Activated gamma-delta T cell treated with anti-CD3 and anti-CD28 coated beads, Interleukin-2, amount 50 U/mL, for 16 hours (primary cell): Measurements from ENCODE around the gene NXPH1.
"Not testable (repeated sequence)": the region's sequence is repeated elsewhere in the genome, so short reads cannot be mapped to it uniquely, and the experiment has no call there.

Experiments
- DNase-seq: peaks from one replicate; pipeline ENCODE4 v3.0.0-alpha.2; 2020; ENCODE audit warnings: low read depth

Gene NXPH1

DNA sequence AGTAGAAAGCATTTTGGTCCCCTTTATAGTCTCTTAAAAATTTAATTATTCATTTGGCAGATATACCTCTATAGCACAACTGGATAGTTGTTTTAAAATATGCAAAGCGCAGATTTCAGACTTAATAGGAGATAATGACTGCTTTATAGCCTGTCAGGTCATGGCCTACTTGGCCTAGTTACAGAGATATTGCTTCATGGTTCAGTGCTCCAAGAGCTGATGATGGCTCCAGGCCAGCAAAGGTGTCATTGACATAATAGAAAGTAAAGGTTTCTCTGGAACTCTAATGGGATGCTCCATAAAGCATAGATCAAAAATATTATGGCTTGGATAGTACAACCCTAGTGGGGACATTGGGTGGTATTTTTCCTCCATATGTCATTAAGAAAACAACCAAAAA, 285.7 kb downstream of the NXPH1 start:
- no peak for DNase-seq

DNA sequence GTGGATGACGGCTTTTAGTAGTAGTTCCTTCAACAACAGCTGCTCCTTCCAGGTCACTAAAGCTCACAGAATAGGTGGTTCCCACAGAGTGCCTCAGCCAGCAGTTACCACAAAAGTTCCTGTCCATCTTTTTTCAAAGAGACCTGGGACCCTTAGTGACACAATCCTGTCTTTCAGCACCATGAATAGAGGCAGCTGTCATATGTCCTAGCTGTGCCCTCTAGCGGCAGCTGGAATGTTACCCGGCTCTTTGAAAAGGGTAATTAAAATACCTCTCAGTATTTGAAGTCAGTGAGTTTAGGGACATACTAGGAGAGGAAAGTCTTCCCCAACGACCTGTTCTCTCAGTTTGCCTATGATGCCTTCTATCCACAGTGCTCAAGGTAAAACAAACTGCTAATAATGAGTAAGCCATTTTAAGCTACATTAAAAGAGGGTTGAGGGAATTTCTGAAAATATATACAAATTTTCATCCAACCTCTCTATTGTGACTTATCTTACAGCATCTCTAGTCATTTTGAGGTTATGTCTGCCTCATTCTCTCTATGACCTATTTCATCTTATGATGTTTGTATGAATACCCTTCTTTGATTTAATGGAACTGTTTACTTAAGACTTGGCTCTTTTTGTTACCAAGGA, 290.8 kb downstream of the NXPH1 start:
- DNase-seq = no peak

DNA sequence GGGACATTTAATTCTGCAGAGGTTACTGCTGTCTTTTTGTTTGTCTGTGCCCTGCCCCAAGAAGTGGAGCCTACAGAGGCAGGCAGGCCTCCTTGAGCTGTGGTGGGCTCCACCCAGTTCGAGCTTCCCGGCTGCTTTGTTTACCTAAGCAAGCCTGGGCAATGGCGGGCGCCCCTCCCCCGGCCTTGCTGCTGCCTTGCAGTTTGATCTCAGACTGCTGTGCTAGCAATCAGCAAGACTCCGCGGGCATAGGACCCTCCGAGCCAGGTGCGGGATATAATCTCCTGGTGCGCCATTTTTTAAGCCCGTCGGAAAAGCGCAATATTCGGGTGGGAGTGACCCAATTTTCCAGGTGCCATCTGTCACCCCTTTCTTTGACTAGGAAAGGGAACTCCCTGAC, 298.3 kb downstream of the NXPH1 start:
- DNase-seq = not testable (repeated sequence)

DNA sequence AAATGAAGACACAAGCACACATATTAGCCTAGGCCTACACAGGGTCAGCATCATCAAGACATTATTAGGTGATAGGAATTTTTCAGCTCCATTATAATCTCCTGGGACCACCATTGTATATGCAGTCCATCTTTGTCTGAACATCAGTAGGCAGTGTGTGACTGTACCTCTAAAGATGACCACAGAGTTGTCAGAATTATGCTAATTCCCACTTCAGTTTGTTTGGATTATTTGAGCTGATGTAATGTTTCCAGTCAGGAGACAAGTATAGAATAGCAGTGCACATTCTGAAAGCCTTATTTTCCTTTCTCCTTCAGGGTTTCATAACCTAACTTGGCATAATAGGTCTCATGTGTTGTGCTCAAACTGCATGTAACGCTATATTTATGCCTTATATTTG, 306.4 kb downstream of the NXPH1 start:
- no peak for DNase-seq

DNA sequence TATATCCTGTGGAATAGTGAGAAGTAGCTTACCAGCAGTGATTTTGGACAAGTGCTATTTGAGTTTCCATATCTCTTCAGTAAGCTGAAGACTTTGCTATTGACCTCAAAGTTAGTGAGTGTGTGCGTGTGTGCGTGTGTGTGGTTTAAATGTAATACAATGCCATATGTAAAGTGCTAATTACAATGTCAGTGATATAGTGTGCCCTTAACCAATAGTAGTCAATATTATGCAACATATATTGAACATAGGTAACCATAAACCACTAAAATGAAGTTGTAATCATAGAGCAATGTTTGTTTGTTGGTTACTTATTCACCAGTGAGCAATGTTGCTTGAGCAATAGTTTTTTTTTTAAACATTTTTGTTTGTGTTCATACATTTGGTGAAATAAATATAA, 309.4 kb downstream of the NXPH1 start:
- DNase-seq = no peak

DNA sequence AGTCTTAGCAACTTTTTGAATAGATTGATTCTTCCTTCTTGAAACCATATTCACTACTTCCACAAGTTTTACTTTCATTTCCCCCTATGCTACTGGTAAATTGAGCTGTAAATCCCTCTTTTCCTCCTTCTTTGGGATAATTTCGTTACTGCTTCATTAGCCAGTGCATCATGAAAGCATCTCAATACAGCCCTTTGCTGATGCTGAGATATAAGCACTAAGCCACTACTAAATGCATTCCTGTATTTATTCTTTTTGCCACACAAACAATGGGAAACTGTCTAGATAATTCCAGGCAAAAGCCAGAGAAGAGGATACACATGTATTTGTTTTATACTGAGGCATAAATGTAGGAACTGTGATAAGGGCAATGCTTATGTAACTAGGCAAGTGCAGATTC, 313.9 kb downstream of the NXPH1 start:
- no peak for DNase-seq

DNA sequence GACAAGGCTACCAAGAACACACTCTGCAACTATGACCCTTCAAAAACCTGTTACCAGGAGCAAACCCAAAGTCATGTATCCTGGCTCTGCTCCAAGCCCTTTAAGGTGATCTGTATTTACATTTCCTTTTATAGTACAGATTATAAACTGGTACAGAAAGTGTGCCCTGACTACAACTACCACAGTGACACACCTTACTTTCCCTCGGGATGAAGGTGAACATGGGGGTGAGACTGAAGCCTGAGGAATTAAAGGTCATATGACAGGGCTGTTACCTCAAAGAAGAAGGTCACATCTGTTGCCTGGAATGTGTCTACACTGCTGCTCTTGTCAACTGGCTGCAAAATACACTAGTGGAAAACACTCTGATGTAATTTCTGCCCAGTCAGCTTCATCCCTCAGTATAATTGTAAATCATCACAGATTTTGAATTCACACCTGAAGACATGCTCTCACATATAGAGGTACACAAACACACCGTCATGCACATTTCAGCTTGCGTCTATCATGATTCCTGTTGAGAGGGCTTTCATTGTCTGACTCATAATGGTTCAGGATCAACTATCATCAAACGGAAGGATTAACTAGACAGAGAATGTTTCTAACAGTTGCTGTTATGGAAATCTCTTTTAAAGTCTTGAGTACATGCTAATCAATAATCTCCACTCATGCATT, 318.3 kb downstream of the NXPH1 start:
- DNase-seq = no peak

DNA sequence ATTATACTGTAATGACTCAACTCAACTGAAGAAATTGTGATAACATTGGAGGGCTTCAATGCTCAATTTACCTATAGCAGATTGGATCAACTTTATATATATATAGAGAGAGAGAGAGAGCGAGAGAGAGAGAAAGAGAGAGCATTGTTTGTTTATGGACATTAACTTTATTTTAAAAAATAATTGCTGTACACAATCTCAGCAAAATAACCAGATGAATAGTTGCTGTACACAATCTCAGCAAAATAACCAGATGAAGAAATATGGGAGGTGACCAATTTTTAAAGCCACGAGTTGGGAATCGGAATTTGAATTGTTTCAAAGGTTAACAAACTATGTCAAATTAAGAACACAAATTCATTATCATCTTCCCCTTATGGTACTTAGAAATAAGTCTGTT, 319.9 kb downstream of the NXPH1 start:
- no peak for DNase-seq

DNA sequence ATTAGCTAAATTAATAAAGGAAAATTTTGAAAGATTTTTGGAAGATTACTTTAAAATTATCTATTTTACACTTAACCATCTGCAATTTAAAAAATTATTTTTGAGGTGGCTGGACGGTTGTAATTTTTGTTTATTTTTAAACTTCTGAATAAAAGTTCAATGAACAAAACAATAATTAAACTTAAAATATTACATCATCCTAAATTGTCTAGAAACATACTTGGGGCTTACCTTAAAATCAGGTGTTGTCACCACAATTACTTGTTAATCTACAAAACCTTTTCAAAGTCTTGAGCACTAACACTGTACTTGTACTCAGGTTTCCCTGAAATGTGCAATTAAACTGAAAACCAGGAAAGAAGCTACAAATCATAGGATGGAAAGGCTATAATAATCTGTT, 328.3 kb downstream of the NXPH1 start:
- no peak for DNase-seq

DNA sequence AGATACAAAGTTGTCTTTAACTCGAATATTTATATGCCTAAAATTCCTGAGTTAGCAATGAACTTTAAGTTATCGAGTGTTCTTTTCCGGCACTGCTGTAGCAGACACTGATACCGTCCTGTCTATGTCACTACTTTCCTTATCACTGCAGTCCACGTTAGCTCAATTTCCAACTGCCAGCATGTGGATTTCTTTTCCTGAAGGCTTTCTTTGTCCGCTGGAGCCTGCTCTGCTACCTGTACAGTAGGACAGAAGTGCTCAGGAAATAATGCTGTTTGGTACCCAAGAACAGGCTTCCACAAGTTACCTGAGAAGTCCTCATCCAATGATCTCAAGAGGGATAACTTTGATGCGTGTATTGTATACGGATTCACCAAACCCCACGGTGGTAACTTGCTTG, 329.4 kb downstream of the NXPH1 start:
- DNase-seq = no peak

DNA sequence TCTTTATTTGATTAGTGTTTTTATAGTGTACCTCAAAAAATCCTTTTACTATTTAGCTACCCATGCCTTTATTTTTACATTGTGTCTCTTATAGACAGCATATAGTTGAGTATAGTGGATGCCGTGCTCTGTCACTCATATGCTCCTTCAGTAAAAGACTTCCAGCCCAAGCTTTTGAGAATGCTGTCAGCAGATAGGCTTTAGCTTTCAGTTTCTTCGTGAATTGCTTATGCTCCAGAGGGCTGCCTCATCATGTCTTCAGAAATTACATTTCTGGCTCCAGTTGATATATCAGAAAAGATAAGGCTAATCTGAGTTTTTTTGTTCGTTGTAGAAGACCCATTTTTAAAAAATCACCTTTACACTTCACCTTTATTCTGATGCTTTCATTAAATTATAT, 332.0 kb downstream of the NXPH1 start:
- DNase-seq = no peak

DNA sequence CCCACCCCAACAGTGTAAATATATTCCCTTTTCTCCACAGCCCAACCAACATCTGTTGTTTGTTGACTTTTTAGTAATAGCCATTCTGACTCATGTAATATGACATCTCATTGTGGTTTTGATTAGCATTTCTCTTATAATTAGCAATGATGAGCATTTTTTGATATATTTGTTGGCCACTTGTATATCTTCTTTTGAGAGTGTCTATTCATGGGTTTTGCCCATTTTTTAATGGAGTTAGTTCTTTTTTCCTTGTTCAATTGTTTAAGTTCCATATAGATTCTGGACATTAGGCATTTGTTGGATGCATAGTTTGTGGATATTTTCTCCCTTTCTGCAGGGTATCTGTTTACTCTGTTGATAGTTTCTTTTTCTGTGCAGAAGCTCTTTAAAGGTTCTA, 340.1 kb downstream of the NXPH1 start:
- no peak for DNase-seq

DNA sequence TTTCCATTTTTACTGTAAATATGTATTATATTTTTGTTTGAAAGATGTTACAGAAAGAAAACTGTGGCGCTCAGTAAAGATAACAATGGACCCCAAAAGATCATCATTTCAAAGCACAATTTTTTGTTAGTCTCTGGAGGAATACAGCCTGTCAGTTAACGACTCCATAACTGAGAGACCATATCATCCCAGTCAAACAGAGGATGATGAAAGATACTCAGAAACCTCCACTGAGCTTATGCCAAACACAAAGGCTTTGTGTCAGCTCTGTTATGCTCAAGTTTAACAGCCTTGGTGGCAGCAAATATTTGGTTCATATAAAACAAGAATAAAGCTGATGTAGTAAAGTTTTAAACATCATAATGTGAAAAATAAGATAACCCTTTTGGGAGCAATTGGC, 345.1 kb downstream of the NXPH1 start:
- no peak for DNase-seq

DNA sequence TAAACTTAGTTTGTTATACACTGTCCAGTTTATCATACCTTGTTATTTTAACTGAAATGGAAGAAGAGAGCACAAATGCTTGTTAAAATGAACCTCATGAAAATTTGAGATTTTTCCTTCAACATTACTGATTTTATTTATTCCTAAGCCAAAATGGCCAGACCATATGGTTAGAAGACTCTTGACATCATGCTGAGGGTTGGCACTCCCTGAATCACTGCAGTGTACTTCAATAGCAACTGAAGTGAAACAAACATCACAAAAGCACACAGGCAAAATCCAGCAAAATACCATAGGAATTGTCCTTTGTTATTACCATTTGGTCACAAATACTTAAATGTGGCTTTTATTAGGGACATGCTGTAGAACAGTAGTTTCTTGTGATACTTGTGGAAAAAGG, 347.8 kb downstream of the NXPH1 start:
- DNase-seq = no peak

DNA sequence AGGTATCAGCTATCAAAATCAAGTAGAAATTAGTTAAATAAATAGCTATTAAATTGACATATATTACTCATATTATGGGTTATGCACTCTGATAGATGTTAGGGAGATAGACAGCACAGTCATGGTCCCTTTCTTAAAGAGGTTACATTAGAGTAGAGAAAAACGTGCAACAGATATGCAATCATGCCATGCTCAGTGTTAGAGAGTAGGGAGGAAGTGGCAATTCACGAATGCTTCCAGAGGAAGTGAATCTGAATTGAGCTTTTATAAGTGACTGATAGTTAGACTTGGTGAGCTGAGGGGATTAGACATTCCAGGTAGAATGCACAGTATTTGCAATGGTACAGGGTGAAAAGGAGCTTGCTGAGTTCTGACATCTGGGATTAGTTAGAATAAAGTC, 349.8 kb downstream of the NXPH1 start:
- no peak for DNase-seq

DNA sequence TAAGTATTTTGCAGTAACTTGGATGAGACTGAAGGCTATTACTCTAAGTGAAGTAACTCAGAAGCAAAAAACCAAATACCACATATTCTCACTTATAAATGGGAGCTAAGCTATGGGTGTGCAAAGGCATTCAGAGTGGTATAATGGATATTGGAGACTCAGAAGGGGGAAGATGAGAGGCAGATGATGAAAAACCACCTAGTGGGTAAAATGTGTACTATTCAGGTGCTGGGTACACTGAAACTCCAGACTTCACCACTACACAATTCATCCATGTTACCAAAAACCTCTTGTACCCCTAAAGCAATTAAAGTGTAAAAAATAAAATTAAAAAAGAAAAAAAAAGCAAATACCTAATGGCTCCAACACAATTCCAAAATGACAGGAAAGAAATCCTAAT, 351.7 kb downstream of the NXPH1 start:
- no peak for DNase-seq

DNA sequence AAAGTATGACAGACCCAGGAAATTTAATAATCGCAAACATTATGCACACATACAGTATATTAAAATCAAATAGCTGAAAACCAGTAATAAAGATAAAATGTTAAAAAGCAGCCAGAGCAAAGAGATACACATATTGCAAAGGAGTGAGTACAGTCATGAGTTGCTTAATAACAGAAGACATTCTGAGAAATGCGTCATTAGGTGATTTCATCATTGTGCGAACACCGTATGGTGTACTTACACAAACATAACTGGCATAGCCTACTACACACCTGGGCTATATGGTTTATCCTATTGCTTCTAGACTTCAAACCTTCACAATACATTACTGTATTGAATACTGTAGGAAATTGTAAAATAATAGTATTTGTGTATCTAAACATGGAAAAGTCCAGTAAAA, 367.6 kb downstream of the NXPH1 start:
- no peak for DNase-seq
